ENCODE data around the gene GIT1.

GIT1 gene

DNA sequence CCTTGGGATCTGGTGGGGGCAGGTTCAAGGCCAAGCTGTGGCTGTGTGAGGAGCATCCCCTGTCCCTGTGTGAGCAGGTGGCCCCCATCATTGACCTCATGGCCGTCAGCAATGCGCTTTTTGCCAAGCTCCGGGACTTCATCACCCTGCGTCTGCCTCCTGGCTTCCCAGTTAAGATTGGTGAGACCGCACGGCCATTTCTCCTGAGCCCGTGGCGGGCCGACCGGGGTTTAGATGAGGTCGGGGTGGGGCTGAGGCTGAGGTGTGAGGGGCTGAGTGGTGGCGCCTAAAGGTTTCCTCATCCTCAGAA, 22.6 kb upstream of the GIT1 start:
- no peak overlapping the region for H3K4me3 ChIP-seq (ENCODE audit: low read depth, low read length)
- DNase-seq (ENCODE audit: low read depth) = no peak
- TF ChIP-seq, protein P1, sequence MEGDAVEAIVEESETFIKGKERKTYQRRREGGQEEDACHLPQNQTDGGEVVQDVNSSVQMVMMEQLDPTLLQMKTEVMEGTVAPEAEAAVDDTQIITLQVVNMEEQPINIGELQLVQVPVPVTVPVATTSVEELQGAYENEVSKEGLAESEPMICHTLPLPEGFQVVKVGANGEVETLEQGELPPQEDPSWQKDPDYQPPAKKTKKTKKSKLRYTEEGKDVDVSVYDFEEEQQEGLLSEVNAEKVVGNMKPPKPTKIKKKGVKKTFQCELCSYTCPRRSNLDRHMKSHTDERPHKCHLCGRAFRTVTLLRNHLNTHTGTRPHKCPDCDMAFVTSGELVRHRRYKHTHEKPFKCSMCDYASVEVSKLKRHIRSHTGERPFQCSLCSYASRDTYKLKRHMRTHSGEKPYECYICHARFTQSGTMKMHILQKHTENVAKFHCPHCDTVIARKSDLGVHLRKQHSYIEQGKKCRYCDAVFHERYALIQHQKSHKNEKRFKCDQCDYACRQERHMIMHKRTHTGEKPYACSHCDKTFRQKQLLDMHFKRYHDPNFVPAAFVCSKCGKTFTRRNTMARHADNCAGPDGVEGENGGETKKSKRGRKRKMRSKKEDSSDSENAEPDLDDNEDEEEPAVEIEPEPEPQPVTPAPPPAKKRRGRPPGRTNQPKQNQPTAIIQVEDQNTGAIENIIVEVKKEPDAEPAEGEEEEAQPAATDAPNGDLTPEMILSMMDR (IDR thresholded peaks at IDR 0.05; ENCODE audit: control insufficient read depth, extremely low read depth, insufficient read depth) = no peak

DNA sequence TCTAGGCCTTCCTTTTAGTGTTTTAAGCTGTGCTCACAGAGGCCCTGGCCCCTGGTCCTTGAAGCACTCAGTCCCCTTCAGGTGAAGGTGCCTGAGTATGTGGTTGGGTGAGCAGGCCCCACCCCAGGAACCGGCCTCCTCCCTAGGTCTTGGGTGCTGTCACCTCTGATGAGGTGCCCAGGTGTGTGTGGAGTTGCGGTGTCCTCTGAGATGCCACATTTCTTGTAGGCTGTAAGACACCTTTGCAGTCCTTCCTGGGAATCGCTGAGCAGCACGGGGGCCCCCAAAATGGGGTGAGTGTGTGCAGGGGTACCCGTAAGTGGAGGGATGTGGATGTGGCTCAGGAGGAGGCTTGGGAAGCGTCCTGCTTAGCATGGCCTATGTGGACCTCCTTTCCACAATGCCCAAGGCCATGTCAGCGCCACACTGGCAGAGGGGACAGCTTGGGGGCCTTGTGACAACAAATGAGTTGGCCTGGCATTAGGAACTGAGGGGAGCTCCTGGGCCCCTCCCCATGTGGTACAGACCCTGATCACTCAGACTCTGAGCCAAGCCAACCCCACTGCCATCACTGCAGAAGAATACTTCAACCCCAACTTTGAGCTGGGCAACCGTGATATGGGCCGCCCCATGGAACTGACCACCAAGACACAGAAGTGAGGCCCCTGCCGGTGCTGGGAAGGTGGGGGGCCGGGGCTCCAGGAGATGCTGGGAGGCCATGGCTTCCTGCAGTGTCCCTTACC, 22.1 kb upstream of the GIT1 start:
- TF ChIP-seq, protein P1 (IDR thresholded peaks at IDR 0.05; ENCODE audit: control insufficient read depth, extremely low read depth, insufficient read depth) = no peak
- H3K4me3 ChIP-seq (ENCODE audit: low read depth, low read length) = no peak overlapping the region
- DNase-seq (ENCODE audit: low read depth) = no peak

DNA sequence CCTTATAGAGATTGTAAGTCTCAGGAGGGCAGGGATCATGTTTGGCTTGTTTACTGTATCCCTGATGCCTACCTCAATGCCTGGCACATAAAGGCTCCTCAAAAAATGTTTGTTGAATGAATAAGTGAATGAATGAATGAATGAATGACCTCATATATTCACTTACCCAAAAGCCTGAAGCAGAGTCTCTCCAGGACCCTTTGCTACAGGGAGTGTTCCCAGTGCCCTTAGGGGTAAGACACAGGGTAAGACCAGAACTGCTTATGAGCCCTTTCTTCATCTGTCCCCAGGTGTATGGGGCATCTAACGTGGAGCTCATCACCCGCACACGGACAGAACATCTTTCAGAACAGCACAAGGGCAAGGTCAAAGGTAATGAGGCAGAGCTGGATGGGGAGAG, 20.9 kb upstream of the GIT1 start:
- H3K4me3 ChIP-seq (ENCODE audit: low read depth, low read length) = no peak overlapping the region
- DNase-seq (ENCODE audit: low read depth) = no peak
- TF ChIP-seq, protein P1 (IDR thresholded peaks at IDR 0.05; ENCODE audit: control insufficient read depth, extremely low read depth, insufficient read depth) = no peak

DNA sequence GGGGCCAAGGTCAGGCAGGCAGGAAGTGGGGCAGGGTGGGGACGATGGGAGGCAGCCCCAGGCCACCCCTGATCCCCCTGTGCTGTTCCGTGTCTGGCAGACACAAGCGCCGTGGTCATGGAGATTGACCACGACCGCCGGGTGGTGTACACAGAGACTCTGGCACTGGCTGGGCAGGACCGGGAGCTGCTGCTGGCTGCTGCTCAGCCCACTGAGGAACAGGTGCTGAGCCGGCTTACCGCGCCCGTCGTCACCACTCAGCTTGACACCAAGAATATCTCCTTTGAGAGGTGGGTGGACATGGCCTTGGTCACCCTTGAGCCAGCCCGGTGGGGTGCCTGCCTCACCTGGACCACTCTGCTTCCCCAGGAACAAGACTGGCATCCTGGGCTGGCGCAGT, 19.5 kb upstream of the GIT1 start:
- no peak overlapping the region for H3K4me3 ChIP-seq (ENCODE audit: low read depth, low read length)
- TF ChIP-seq, protein P1 (IDR thresholded peaks at IDR 0.05; ENCODE audit: control insufficient read depth, extremely low read depth, insufficient read depth) = no peak
- DNase-seq (ENCODE audit: low read depth) = no peak

DNA sequence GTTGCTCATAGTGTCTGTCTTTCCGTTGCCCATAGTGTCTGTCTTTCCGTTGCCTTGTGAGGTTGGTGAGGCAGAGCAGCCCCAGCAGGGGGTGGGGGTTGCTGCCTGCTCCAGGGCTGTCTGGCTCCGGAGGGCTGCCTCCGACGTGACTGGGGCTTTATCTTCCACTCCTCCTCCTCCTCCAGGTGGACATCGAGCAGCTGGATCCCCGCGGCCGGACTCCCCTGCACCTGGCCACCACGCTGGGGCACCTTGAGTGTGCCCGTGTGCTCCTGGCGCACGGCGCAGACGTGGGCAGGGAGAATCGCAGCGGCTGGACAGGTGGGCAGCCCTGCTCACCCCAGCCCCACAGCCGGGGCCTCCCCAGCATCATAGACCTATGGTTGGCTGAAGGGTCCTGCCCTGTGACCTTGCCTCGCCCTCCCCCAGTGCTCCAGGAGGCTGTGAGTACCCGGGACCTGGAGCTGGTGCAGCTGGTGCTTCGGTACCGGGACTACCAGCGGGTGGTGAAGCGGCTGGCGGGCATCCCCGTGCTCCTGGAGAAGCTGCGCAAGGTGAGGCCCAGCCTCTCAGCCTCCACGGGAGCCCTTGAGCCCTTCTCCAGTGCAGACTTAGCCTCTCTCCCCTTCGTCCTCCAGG, 18.2 kb upstream of the GIT1 start:
- H3K4me3 ChIP-seq (ENCODE audit: low read depth, low read length) = no peak overlapping the region
- DNase-seq (ENCODE audit: low read depth) = no peak
- TF ChIP-seq, protein P1 (IDR thresholded peaks at IDR 0.05; ENCODE audit: control insufficient read depth, extremely low read depth, insufficient read depth) = no peak

DNA sequence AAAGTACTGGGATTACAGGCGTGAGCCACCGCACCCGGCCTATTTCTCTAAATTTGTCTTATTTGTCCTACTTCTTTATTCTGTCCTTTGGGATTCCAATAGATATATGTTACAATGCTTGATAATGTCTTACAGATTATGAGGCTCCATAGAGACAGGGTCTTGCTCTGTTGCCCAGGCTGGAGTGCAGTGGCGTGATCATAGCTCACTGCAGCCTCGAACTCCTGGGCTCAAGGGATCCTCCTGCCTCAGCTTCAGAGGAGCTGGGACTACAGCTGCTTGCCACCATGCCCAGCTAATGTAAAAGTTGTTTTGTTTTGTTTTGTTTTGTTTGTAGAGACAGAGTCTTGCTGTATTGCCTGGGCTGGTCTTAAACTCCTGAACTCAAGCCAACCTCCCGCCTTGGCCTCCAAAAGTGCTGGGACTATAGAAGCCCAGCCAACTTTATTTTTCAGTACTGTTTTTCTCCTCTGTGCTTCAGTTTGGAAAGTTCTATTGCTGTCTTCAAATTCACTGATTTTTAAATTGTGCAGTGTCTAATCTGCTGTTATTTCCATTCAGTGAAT, 13.7 kb upstream of the GIT1 start:
- DNase-seq (ENCODE audit: low read depth) = no peak
- H3K4me3 ChIP-seq (ENCODE audit: low read depth, low read length) = no peak overlapping the region
- TF ChIP-seq, protein P1 (IDR thresholded peaks at IDR 0.05; ENCODE audit: control insufficient read depth, extremely low read depth, insufficient read depth) = no peak
